GM19452 (cell line): ENCODE results near the gene TNFRSF6B.

ENCODE experiments used
- ATAC-seq: cut with Tn5 transposase; IDR thresholded peaks from one replicate; pipeline ENCODE4 v1.9.1; 2021; ENCODE audit not compliant: unreplicated experiment

Gene TNFRSF6B

DNA sequence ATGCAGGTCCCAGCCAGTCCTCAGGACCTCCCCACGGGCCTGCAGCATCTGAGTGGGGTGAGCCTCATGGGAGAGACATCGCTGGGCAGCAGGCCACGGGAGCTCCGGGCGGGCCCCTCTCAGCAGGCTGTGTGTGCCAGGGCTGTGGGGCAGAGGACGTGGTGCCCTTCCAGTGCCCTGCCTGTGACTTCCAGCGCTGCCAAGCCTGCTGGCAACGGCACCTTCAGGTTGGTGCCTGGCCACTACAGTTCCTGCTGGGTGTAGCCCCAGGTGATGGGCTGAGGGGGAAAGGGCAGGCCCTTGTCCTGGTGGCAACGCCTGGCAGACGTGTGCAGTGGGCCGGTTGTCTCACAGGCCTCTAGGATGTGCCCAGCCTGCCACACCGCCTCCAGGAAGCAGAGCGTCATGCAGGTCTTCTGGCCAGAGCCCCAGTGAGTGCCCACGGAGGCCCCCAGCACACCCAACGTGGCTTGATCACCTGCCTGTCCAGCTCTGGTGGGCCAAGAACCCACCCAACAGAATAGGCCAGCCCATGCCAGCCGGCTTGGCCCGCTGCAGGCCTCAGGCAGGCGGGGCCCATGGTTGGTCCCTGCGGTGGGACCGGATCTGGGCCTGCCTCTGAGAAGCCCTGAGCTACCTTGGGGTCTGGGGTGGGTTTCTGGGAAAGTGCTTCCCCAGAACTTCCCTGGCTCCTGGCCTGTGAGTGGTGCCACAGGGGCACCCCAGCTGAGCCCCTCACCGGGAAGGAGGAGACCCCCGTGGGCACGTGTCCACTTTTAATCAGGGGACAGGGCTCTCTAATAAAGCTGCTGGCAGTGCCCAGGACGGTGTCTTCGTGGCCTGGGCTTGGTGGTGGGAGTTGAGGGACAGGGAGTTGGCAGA lies 787 bp upstream of the TNFRSF6B start:
- ATAC-seq, result no peak

DNA sequence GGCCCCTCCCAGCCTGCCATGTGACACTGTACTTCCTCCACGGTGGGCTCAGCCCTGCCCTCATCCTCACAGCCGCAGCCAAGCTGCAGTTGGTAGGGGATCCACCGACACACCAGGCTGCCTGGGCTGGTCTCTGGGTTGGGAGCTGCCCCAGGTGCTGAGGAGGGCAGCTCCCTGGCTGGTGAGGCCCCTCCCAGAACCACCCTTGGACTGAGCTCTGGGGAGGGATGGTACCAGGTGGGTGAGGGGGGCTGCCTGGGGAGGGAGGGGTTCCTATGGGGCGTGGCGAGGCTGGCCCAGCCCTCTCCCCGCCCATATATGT lies 185 bp upstream of the TNFRSF6B start:
- ATAC-seq, result no peak

DNA sequence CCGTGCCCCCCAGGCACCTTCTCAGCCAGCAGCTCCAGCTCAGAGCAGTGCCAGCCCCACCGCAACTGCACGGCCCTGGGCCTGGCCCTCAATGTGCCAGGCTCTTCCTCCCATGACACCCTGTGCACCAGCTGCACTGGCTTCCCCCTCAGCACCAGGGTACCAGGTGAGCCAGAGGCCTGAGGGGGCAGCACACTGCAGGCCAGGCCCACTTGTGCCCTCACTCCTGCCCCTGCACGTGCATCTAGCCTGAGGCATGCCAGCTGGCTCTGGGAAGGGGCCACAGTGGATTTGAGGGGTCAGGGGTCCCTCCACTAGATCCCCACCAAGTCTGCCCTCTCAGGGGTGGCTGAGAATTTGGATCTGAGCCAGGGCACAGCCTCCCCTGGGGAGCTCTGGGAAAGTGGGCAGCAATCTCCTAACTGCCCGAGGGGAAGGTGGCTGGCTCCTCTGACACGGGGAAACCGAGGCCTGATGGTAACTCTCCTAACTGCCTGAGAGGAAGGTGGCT lies 960 bp downstream of the TNFRSF6B start:
- no peak for ATAC-seq

DNA sequence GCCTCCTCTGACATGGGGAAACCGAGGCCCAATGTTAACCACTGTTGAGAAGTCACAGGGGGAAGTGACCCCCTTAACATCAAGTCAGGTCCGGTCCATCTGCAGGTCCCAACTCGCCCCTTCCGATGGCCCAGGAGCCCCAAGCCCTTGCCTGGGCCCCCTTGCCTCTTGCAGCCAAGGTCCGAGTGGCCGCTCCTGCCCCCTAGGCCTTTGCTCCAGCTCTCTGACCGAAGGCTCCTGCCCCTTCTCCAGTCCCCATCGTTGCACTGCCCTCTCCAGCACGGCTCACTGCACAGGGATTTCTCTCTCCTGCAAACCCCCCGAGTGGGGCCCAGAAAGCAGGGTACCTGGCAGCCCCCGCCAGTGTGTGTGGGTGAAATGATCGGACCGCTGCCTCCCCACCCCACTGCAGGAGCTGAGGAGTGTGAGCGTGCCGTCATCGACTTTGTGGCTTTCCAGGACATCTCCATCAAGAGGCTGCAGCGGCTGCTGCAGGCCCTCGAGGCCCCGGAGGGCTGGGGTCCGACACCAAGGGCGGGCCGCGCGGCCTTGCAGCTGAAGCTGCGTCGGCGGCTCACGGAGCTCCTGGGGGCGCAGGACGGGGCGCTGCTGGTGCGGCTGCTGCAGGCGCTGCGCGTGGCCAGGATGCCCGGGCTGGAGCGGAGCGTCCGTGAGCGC lies 1.6 kb downstream of the TNFRSF6B start:
- ATAC-seq, result no peak

DNA sequence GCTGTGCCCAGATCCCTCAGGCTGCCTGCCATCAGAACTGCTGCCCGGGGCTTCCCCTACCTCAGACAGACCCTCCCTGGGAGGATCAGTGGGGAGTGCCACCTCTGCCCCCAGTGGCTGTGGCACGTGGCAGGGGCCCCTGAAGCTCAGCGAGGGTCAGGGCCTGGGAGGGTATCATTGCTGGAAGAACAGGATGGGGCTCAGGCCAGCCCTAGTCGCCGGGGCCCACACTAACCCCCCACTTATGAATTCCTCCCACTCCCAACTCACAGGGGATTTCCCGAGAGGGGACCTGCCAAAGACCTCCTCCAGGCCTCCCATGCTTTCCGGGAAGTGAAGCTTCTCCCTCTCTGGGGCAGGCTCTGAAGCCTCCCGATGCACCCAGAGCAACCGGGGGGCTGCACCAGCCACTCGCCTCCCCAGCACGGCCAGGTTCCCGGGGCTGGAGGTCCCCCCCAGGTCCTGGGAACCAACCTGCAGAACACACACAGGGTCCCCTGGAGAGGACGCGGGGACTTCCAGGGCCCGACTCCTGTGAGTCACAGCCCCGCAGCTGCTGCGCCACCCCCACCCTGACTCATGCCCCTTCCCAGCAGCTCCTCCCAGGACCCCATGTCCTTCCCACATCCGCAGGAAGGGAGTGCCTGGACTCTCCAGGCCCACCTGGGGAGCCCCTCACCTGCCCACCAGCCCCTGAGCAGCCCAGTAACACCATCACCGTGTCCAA lies 2.5 kb downstream of the TNFRSF6B start:
- ATAC-seq, result no peak

DNA sequence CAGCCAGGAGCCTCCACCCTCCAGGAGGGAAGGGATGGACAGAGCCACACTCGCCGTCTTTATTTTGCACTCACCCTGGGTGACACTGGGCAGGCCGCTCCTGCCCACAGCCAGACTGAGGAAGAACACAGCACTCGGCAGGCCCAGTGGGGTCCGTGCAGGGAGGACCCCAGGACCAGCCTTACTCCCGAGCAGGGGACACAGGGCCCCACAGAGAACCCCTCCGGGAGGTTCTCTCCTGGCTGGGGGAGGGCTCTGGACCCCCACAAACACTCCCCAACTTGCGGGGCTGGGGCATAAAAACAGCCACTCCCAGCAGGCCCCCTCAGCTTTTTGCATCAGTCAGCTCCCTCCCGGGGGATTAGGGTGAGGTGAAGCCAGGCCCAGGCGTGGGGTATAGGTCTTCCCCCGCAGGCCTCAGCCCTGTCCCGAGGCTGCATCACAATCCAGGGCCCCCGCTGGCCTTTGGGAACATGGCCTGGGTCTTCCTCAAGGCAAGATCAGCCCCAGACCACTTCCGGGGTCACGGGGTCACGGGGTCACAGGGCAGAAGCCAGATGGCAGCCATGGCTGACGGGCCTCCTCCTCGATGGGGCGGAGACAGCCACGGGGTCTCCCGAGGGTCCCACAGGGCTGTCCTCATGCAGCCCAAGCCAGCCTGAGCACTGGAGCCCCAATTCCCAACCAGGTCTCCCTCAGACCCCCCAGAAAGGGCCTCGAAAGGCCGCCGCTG lies 3.2 kb downstream of the TNFRSF6B start:
- no peak for ATAC-seq

DNA sequence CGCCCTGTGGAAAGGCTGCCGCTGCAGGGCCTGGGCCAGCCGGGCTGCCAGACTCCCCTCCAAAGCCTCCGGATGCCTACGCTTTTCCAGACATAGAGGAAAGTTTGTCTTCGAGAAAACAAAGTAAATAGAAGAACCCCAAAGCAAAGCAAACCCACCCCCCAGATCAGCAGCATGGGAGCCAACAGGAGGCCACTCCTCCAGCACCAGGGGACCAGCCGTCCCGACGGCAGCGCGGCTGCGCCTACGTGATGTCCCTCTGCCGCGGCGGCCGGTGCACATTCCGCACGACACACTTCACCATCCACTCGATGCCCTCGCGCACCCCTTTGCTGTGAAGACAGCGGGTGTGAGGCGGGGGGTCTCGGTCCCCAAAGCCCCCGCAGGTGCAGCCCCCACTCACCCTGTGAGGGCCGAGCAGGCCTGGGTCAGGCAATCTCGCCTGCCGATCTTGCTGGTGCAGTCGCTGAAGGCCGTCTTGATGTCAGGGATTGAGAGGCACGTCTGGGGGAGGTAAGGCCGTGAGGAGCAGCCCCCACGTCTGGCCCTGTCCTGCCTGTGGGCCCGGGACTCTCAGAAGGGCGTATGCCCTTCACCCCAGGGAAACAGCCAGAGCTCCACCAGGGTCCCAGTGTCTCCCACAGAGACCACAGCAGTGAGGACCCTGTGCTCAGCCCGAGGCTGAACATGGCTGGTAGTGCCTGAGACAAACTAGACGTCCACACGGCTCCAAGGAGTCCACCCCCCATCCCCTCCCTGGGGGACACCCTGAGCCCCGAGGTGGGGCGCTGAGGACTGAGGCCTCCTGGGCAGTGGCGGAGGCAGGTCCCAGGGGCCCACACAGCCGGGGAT lies 4.0 kb downstream of the TNFRSF6B start:
- no peak for ATAC-seq

DNA sequence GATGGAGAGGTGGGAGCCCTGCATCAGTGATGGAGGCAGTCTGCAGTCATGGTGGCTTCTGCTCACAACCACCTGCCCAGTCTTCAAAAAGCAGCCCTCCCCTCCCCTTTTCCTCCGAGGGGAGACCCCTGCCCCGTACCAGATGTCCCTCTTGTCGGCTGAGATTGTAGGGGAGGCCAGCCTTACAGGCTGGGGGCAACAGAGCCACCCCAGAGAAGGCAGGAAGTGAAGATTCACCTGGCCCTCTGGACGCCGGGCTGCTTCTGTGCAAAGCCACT lies 4.5 kb downstream of the TNFRSF6B start:
- ATAC-seq, result no peak

DNA sequence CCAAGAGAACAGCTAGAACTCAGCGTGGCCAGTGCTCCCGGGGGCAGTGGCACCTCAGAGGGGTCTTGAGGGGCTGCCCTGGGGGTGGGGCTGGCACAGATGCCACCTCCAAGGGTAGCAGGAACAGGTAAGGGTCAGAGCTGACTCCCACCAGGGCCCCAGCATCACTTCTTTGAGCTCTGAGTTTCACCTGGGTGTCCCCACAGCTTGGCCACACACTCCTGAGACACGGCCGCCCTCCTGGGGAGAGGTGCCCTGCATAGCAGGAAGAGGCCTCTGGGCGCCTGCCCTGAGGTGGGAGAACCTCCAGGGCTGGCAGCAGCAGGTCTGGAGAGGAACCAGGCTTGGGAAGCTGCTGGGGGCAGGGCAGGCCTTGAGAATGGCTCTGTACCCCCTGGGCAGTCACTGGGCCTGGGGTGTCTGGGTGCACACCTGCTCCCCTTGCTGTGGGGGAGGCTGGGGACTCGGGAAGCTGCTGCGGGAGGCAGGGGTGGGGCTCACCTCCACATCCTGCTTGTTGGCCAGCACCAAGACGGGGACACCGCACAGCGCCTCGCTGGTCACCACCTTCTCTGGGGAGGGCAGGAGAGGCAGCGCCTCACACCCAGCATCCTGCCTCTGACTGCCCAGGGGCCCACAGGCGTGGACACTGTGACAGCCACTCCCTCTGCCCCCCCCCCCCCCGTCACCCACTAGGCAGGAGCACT lies 5.0 kb downstream of the TNFRSF6B start:
- no peak for ATAC-seq

DNA sequence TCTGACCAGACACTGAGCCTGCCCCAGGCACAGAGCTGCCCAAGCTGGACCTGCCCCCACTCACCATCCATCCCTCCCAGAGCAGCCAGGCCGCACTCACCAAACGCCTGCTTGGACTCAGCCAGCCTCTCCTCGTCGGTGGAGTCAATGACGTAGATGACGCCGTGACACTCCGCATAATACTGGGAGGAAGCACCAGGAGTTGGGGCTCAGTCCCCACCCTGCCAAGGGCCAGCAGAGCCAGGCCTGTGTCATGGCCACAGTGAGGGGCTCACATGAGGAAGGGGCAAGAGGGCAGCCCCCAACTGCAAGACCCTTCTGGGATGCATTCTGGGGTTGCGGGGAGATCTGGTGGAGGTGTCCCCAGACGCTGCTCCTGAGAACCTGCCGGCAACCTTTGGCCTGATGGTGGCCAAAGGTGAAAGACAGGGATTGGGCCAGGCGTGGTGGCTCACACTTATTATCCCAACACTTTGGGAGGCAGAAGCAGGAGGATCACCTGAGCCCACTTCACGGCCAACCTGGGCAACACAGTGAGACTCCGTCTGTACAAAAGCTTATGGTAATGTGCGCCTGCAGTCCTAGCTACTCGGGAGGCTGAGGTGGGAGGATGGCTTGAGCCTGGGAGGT lies 5.7 kb downstream of the TNFRSF6B start:
- ATAC-seq, result no peak

DNA sequence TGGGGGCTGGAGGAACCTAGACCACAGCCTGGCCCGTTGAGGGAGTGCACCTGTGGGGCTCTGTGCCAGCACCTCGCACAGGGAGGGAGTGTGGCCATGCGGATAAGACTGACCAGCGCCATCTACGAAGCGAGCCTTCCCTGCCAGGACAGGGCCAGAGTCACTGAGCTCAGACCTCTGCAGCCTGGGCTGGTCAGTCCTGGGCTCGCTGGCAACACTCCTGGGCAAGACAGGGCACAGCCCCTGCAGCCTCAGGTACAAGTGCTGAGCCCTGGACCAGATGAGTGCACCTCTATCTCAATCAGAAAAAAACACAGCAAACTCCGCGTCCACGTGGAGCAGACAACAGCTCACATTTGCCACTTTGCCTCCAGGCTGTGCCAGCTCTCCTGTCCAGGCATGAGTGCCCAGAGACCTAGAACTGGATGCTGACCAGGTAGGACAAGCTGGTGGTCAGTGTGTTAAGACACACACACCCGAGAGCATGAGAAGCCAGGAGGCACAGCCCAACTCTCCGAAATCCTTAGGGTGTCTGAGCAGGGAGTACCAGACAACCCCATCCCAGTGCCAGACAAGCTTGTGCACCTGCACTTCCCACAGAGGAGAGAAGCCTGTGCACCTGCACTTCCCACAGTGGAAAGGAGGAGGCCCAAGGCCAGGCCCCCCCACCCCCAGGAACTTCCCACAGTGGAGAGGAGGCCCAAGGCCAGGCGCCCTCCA lies 6.5 kb downstream of the TNFRSF6B start:
- ATAC-seq, result no peak

DNA sequence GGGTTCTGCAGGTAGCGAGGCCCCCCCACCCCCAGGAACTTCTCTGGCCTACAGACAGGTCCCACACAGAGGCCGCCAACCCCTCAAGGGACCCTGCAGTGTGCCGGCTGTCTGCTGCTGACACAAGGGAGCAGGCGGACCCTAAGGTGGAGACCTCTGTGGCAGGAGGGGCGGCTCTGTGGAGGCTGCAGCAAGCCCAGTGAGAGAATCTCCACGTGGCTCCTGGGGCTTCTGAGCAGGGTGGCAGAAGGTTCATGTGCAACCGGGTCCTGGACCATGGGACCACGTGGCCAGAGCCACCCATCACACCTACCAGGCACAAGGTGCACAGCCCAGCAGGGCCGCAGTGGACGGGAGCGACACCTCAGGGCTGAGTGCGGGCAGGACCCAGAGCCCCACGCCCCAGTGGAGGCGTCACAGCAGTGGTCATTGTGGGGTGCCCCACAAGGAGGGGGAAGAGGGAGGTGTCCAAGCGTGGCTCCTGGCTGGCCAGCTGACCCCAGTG lies 7.1 kb downstream of the TNFRSF6B start:
- no peak for ATAC-seq

DNA sequence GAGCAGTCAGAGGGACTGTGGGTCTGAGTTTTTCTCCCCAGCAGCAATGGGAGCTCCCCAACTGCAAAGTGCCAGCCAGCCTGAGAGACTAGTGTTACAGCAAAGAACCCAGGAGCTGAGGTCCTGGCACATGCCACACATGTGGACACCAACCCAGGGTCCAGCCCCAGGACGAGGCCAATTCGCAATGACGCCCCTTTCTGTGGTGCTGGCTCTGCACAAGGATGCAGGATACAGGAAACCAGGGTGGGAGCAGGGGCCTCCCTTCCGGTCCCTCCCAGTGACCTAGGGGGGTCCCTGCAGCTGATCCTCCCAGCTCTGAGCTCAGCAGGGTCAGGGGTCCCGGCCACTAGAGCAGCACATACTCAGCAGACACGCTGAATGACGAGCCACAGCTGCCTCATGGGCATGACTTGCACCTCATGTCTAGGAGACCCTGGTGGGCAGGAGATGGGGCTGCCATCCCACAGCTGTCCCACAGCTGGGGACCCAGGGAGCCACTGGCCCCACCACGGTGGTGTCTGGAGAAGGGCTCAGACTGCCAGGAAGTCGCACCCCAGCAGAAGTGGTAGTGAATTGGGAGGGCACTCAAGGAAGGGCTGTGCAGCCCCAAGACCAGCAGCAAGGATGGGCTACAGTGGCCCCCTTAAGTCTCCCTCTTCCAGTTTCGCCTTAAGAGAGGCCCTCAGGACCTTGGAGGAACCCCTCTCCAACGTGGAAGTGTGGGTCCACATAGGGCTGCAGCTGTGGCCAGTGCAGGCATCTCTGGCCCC lies 7.7 kb downstream of the TNFRSF6B start:
- ATAC-seq, result no peak

DNA sequence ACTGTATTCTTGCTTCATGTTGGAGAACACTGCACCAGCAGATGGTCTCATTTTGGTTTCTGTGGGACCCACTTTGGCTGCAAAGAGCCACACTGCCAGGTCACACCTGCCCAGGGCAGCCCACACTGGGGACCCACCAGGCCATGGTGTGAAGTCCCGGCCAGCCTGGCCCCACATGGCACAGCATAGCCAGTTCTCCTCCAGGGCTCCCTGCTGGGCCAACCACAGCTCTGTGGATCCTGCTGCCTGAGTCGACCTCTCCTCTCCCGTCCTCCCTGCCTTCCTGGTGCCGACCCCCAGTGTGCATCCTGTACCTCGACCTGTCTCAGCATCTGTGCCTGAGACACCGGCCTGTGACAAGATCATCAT lies 8.3 kb downstream of the TNFRSF6B start:
- no peak for ATAC-seq

DNA sequence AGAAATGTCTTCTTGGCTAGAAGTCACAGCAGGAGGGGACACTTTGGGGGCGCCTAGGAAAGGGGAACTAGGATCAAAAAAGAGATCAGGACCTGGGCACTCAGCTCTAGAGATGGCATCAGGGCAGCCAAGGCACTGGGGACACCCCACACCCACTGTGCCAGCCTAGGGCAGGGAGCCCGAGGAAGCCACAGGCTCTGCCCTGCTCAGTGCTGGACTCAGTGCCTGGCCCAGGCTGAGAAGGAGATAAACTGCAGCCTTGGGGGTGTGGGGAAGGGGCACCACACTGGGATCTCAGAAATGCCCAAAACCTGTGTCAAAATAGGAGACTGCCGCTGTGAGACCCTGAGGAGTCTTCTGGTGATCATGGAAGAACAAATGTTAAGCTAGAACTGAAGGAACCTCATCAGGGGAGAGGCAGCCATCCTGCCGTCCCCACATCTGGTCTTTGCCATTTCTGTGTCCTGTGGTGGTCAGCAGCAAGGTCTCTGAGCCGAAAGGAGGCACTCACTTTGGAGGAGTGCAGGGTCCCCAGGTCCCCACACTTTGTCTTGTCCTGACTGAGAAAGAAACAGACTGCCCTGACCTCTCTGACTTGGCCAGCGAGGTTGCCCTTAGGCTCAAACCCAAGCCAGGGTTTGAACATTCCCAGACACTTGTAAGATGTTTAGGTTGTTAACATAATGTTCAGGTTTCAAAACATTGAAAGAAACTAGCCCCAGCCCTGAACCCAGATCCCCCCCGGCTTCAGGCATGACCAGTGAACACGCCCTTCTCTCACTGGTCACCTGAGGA lies 9.0 kb downstream of the TNFRSF6B start:
- no peak for ATAC-seq

DNA sequence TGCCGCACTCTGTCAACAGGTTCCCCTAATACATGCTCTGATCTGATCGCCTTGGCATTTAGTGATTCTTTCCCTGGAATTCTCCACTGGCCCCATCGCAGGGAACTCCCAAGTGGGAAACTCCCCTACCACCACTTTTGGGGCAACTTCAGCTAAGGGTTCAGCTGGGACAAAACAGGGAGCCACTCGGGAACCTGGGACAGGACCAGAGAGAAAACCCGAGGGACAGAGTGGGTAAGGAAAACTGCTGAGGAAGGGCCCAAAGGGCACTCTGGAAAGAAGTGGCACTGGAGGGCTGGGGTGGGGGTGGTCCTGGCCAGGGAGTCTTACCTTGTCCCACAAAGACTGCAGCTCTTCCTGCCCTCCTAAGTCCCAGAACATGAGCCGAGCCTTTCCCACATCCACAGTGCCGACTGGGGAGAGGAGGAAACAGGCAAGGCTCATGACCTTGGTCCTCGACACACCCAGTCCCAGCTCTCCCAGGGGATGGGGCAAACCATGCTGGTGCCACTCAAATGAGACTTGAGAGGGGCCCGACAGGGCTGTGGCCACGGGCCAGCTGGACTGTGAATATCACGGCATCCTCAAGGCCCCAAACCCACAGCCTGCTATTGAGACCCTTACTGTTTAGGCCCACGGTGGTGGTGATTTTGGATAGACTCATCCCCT lies 9.7 kb downstream of the TNFRSF6B start:
- no peak for ATAC-seq
